GM23338 (cell line): Measurements from ENCODE around the gene TREM1. TPM values are rescaled to one million over a fixed set of nuclear protein-coding genes. Genes with fewer than 3 reads are reported as not detected.

ENCODE experiments used
- ATAC-seq: fragments of 200-7000 bp; cut with Tn5 transposase; 3 replicates; pipeline ENCODE4 v1.9.1; 2020
- DNase-seq: peaks from one replicate; pipeline ENCODE4 v3.0.0-alpha.2; 2015; ENCODE audit warnings: low spot score
- H2AFZ ChIP-seq: fragments of 200-600 bp; sonication (generic); 2 replicates; pipeline ENCODE4 v1.8.0; 2016; ENCODE audit warnings: antibody characterized with exemption, mild to moderate bottlenecking, moderate library complexity
- H3F3A ChIP-seq: fragments of 200-600 bp; sonication (generic); replicated peaks from 2 replicates; pipeline ENCODE4 v1.8.0; 2017; ENCODE audit warnings: antibody characterized with exemption, mixed run types, low read depth
- H3K27ac ChIP-seq: fragments of 200-600 bp; sonication (generic); 2 replicates; pipeline ENCODE4 v1.6.1; 2016; ENCODE audit warnings: low read depth
- H3K27me3 ChIP-seq: fragments of 200-600 bp; sonication (generic); 2 replicates; pipeline ENCODE4 v1.8.0; 2016; ENCODE audit warnings: mild to moderate bottlenecking, mixed run types, moderate library complexity; ENCODE audit not compliant: insufficient read depth
- H3K36me3 ChIP-seq: fragments of 200-600 bp; sonication (generic); 2 replicates; pipeline ENCODE4 v1.8.0; 2016; ENCODE audit warnings: mild to moderate bottlenecking; ENCODE audit not compliant: insufficient read depth
- H3K4me1 ChIP-seq: fragments of 200-600 bp; sonication (generic); 2 replicates; pipeline ENCODE4 v1.8.0; 2016; ENCODE audit warnings: mild to moderate bottlenecking, moderate library complexity; ENCODE audit not compliant: insufficient read depth
- H3K4me2 ChIP-seq: fragments of 200-600 bp; sonication (generic); 2 replicates; pipeline ENCODE4 v1.7.1; 2017; ENCODE audit warnings: mixed run types
- H3K4me3 ChIP-seq: fragments of 200-600 bp; sonication (generic); 2 replicates; pipeline ENCODE4 v1.6.1; 2016; ENCODE audit warnings: mixed run types
- H3K79me2 ChIP-seq: fragments of 200-600 bp; sonication (generic); replicated peaks from 2 replicates; pipeline ENCODE4 v1.8.0; 2017; ENCODE audit warnings: mild to moderate bottlenecking; ENCODE audit not compliant: insufficient read depth
- H3K9me2 ChIP-seq: fragments of 200-600 bp; sonication (generic); 2 replicates; pipeline ENCODE4 v1.8.0; 2017; ENCODE audit not compliant: insufficient read depth
- H4K20me1 ChIP-seq: fragments of 200-600 bp; sonication (generic); replicated peaks from 2 replicates; pipeline ENCODE4 v1.8.0; 2017; ENCODE audit warnings: mild to moderate bottlenecking; ENCODE audit not compliant: insufficient read depth
- H3K27ac Mint-ChIP-seq: 2 replicates; pipeline ENCODE4 v1.8.0; 2020; ENCODE audit warnings: inconsistent platforms, mild to moderate bottlenecking, moderate library complexity, mixed read lengths
- H3K27me3 Mint-ChIP-seq: 3 replicates; pipeline ENCODE4 v1.8.0; 2022; ENCODE audit warnings: low read depth, mild to moderate bottlenecking, moderate library complexity, mixed read lengths, inconsistent platforms; ENCODE audit not compliant: insufficient read depth, poor library complexity
- H3K36me3 Mint-ChIP-seq: 3 replicates; pipeline ENCODE4 v1.8.0; 2021; ENCODE audit warnings: low read depth, mild to moderate bottlenecking, inconsistent platforms, moderate library complexity, mixed read lengths
- H3K4me1 Mint-ChIP-seq: 3 replicates; pipeline ENCODE4 v1.8.0; 2020; ENCODE audit warnings: mild to moderate bottlenecking, inconsistent platforms, mixed read lengths
- H3K4me3 Mint-ChIP-seq: 3 replicates; pipeline ENCODE4 v1.8.0; 2021; ENCODE audit warnings: moderate library complexity, mild to moderate bottlenecking, inconsistent platforms, mixed read lengths
- H3K9me3 Mint-ChIP-seq: 3 replicates; pipeline ENCODE4 v1.8.0; 2020; ENCODE audit warnings: moderate library complexity, mild to moderate bottlenecking, inconsistent platforms, mixed read lengths
- CREB1 ChIP-seq: fragments of 250-450 bp; sonication (Bioruptor Pico); IDR thresholded peaks from 2 replicates; pipeline ENCODE4 v1.5.0; 2020; ENCODE audit warnings: low read depth, mild to moderate bottlenecking, moderate library complexity
- ETS1 ChIP-seq: IDR thresholded peaks from 2 replicates; pipeline ENCODE4 v1.6.1; 2016; ENCODE audit warnings: antibody characterized with exemption
- EZH2phosphoT487 ChIP-seq: fragments of 200-600 bp; sonication (generic); IDR thresholded peaks from one replicate; pipeline ENCODE4 v1.8.1; 2018; ENCODE audit warnings: antibody characterized with exemption; ENCODE audit not compliant: unreplicated experiment
- JUNB ChIP-seq: IDR thresholded peaks from one replicate; pipeline ENCODE4 v1.6.1; 2016; ENCODE audit warnings: antibody characterized with exemption; ENCODE audit not compliant: unreplicated experiment
- NANOG ChIP-seq: IDR thresholded peaks from 2 replicates; pipeline ENCODE4 v1.6.1; 2016; ENCODE audit warnings: antibody characterized with exemption, borderline replicate concordance
- POLR2AphosphoS5 ChIP-seq: IDR thresholded peaks from 2 replicates; pipeline ENCODE4 v1.6.1; 2016; ENCODE audit warnings: antibody characterized with exemption, low read depth
- STAT1 ChIP-seq: IDR thresholded peaks from one replicate; pipeline ENCODE4 v1.6.1; 2016; ENCODE audit warnings: antibody characterized with exemption; ENCODE audit not compliant: unreplicated experiment
- ZNF331 ChIP-seq: fragments of 250-450 bp; sonication (Bioruptor Pico); IDR thresholded peaks from 2 replicates; pipeline ENCODE4 v1.5.0; 2020; ENCODE audit warnings: low read depth, mild to moderate bottlenecking, moderate library complexity
- ZNF462 ChIP-seq: fragments of 250-450 bp; sonication (Bioruptor Pico); IDR thresholded peaks from 2 replicates; pipeline ENCODE4 v1.5.0; 2020; ENCODE audit warnings: mild to moderate bottlenecking, moderate library complexity
- polyA plus RNA-seq: library from polyadenylated mRNA; unstranded; fragments of >200 nt; fragmentation: Nextera tagmentation; extraction: Ambion mirVana; gene quantifications from 2 replicates; pipeline ENCODE4 v1.2.1, GENCODE V29; 2016
- total RNA-seq: library from RNA; depleted of rRNA; stranded (reverse); fragments of >200 nt; shearing (Covaris generic); gene quantifications from 2 replicates; pipeline ENCODE4 v1.2.3, GENCODE V29; 2014
- TF ChIP-seq, protein P1 (sequence below): IDR thresholded peaks from one replicate; pipeline ENCODE4 v1.6.1; 2018; ENCODE audit warnings: antibody characterized with exemption; ENCODE audit not compliant: unreplicated experiment

The TREM1 gene
- total and polyA plus RNA-seq, 2 experiments from 2014 or later, result not detected

GRCh38 chr6:41255110-41255509, 31.4 kb downstream of the TREM1 start:
- H3K27me3 Mint-ChIP-seq, result peaks cover 10% of the 10 kb centered on the region
- Histone ChIP-seq H3K79me2 (no peaks in the 10 kb centered on the region), H2AFZ (no peak overlapping the region), H3K36me3 (no peaks in the 10 kb centered on the region), H4K20me1 (no peaks in the 10 kb centered on the region), H3K27me3 (no peaks in the 10 kb centered on the region), H3K4me1 (no peaks in the 10 kb centered on the region), H3F3A (no peaks in the 10 kb centered on the region), H3K9me2 (peaks cover 7% of the 10 kb centered on the region), H3K4me3 (no peak overlapping the region), H3K27ac (no peak overlapping the region), H3K4me2 (no peak overlapping the region)
- ATAC-seq (no peak), DNase-seq (no peak)
- no peaks in the 10 kb centered on the region for H3K4me1 Mint-ChIP-seq
- no peaks in the 10 kb centered on the region for H3K36me3 Mint-ChIP-seq
- no peak overlapping the region for H3K4me3 Mint-ChIP-seq
- TF ChIP-seq JUNB (no peak), ZNF462 (CRISPR knock-in tag) (no peak), NANOG (no peak), ZNF331 (CRISPR knock-in tag) (no peak), ETS1 (no peak), CREB1 (no peak), POLR2AphosphoS5 (no peak), STAT1 (no peak), EZH2phosphoT487 (no peak)
- TF ChIP-seq, protein P1, sequence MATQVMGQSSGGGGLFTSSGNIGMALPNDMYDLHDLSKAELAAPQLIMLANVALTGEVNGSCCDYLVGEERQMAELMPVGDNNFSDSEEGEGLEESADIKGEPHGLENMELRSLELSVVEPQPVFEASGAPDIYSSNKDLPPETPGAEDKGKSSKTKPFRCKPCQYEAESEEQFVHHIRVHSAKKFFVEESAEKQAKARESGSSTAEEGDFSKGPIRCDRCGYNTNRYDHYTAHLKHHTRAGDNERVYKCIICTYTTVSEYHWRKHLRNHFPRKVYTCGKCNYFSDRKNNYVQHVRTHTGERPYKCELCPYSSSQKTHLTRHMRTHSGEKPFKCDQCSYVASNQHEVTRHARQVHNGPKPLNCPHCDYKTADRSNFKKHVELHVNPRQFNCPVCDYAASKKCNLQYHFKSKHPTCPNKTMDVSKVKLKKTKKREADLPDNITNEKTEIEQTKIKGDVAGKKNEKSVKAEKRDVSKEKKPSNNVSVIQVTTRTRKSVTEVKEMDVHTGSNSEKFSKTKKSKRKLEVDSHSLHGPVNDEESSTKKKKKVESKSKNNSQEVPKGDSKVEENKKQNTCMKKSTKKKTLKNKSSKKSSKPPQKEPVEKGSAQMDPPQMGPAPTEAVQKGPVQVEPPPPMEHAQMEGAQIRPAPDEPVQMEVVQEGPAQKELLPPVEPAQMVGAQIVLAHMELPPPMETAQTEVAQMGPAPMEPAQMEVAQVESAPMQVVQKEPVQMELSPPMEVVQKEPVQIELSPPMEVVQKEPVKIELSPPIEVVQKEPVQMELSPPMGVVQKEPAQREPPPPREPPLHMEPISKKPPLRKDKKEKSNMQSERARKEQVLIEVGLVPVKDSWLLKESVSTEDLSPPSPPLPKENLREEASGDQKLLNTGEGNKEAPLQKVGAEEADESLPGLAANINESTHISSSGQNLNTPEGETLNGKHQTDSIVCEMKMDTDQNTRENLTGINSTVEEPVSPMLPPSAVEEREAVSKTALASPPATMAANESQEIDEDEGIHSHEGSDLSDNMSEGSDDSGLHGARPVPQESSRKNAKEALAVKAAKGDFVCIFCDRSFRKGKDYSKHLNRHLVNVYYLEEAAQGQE, result no peak
- H3K9me3 Mint-ChIP-seq, result peaks cover 8% of the 10 kb centered on the region
- H3K27ac Mint-ChIP-seq, result no peak overlapping the region
